Testis (tissue), 2 donors: ENCODE results near the gene SIGLEC10.
"Not testable (repeated sequence)": the region's sequence is repeated elsewhere in the genome, so short reads cannot be mapped to it uniquely, and the experiment has no call there.

ENCODE experiments used
- CTCF ChIP-seq, 3 experiments: fragments of 450-650 bp in 2 of 3; fragments of 200-600 bp in 1 of 3; sonication (generic) in 1 of 3; IDR thresholded peaks; one replicate each; pipeline ENCODE4 v1.5.1; 2016 to 2019; ENCODE audit warnings: antibody characterized with exemption in 3 of 3, mild to moderate bottlenecking in 2 of 3, moderate library complexity in 1 of 3
- POLR2A ChIP-seq: fragments of 450-650 bp; IDR thresholded peaks from one replicate; pipeline ENCODE4 v1.6.1; 2017; ENCODE audit warnings: antibody characterized with exemption, mild to moderate bottlenecking, moderate library complexity

- not testable (repeated sequence) for TF ChIP-seq CTCF (IDR thresholded peaks at IDR 0.05); POLR2A
Observed at GRCh38 chr19:51397453-51397852, 20.0 kb downstream of the SIGLEC10 start.
